ENCODE measurements around the gene P2RX6. TPM values are rescaled to one million over a fixed set of nuclear protein-coding genes. Genes with fewer than 3 reads are reported as not detected.
A peak's percentile ranks its signal among the peaks of the same experiment; 100 is the strongest.

P2RX6 gene
- total and polyA plus RNA-seq, 8 donors = 0.20 to 2.4 (median 1.8) TPM

DNA sequence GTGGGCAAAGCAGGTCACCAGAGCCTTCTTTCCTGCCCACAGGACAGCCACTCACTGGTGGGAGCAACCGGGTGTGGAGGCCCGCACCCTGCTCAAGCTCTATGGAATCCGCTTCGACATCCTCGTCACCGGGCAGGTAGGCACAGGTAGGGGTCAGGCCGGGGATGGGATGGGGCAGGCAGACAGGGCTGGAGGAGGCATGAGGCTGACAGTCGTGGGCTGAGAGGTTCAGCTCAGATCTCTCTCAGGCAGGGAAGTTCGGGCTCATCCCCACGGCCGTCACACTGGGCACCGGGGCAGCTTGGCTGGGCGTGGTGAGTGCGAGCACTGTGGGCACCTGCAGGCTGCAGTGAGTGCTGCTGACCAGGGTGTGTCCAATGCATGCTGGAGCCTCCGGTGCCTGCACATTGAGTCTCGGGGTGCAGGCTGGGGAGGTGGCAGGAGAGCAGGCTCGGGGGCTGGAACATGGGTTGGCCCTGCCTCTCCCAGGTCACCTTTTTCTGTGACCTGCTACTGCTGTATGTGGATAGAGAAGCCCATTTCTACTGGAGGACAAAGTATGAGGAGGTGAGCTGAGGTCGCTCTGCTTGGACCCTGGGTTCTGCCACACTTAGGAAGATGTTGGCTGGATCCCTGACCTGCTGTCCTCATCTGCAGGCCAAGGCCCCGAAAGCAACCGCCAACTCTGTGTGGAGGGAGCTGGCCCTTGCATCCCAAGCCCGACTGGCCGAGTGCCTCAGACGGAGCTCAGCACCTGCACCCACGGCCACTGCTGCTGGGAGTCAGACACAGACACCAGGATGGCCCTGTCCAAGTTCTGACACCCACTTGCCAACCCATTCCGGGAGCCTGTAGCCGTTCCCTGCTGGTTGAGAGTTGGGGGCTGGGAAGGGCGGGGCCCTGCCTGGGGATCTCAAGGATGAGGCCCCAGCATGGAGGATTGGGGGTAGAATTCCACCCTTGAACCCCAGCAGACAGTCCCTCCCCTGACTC is 11.1 kb downstream of the P2RX6 start:
- Histone ChIP-seq H3K27ac (no peak overlapping the region), H3K27me3 (peaks cover 0 to 24% of the 10 kb centered on the region in 2 donors), H3K36me3 (no peaks in the 10 kb centered on the region), H3K9me3 (no peaks in the 10 kb centered on the region), H3K4me1 (no peaks in the 10 kb centered on the region), H3K4me3 (no peak overlapping the region)
- ATAC-seq = no peak
- intact Hi-C loops (cut with DNase I) = no loop called here
- TF ChIP-seq, protein P1, sequence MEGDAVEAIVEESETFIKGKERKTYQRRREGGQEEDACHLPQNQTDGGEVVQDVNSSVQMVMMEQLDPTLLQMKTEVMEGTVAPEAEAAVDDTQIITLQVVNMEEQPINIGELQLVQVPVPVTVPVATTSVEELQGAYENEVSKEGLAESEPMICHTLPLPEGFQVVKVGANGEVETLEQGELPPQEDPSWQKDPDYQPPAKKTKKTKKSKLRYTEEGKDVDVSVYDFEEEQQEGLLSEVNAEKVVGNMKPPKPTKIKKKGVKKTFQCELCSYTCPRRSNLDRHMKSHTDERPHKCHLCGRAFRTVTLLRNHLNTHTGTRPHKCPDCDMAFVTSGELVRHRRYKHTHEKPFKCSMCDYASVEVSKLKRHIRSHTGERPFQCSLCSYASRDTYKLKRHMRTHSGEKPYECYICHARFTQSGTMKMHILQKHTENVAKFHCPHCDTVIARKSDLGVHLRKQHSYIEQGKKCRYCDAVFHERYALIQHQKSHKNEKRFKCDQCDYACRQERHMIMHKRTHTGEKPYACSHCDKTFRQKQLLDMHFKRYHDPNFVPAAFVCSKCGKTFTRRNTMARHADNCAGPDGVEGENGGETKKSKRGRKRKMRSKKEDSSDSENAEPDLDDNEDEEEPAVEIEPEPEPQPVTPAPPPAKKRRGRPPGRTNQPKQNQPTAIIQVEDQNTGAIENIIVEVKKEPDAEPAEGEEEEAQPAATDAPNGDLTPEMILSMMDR (IDR thresholded peaks at IDR 0.05) = no peak
- DNase-seq = peak in 1 of 4 donors; percentile 65

DNA sequence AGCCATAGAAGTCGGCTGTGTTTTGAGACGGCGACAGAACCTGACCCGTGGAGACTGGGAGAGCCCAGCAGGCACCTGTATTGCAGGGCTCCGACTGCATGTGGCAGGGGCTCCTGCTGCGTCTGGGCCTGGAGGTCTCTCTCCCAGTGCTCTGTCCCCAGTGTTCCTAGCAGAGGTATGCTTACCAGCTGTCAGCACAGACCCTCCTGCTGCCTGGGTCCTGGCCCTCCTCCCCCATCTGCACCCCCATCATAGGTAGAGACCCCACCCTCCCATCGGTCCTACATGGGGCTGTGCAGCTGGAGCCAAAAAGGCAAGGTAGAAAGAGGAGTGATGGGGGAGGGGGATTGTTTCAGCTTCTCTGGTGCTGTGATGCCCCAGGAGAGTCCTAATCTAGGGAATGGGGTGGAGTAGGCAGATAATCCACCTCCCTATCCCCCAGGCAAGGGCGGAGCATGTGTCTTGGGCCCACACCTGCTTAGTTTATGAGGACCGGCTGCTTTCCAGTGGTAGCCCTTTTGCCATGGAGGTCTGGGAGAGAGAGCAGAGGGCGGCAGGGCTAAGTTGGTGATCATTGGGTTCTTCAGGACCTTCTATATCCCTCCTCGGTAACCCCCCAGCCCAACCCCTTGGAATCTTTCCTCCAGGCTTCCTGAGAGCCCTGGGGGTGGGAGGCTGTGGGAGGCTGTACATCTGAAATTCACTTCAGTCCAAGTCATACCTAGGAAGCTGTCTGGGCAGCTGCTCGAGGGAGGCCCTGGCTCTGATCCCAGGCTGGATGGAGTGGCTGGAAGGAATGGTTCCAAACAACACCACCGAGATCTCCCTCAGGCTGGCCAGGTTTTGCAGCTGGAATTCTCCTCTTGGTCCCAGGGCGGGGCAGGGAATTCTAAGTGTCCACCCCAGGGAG is 12.1 kb downstream of the P2RX6 start:
- peaks cover 4 to 34% of the 10 kb centered on the region in 2 donors for H3K27me3 ChIP-seq
- H3K36me3 ChIP-seq = no peaks in the 10 kb centered on the region
- no peak overlapping the region for H3K4me3 ChIP-seq
- ATAC-seq (peak; percentile 84), DNase-seq (peak; percentile 22 to 69 (median 56))
- intact Hi-C loops (cut with DNase I) = no loop called here
- no peak overlapping the region for H3K27ac ChIP-seq
- TF ChIP-seq, protein P1 (IDR thresholded peaks at IDR 0.05) = no peak
- H3K9me3 ChIP-seq = no peaks in the 10 kb centered on the region
- H3K4me1 ChIP-seq = peaks cover 2% of the 10 kb centered on the region in 2 donors

DNA sequence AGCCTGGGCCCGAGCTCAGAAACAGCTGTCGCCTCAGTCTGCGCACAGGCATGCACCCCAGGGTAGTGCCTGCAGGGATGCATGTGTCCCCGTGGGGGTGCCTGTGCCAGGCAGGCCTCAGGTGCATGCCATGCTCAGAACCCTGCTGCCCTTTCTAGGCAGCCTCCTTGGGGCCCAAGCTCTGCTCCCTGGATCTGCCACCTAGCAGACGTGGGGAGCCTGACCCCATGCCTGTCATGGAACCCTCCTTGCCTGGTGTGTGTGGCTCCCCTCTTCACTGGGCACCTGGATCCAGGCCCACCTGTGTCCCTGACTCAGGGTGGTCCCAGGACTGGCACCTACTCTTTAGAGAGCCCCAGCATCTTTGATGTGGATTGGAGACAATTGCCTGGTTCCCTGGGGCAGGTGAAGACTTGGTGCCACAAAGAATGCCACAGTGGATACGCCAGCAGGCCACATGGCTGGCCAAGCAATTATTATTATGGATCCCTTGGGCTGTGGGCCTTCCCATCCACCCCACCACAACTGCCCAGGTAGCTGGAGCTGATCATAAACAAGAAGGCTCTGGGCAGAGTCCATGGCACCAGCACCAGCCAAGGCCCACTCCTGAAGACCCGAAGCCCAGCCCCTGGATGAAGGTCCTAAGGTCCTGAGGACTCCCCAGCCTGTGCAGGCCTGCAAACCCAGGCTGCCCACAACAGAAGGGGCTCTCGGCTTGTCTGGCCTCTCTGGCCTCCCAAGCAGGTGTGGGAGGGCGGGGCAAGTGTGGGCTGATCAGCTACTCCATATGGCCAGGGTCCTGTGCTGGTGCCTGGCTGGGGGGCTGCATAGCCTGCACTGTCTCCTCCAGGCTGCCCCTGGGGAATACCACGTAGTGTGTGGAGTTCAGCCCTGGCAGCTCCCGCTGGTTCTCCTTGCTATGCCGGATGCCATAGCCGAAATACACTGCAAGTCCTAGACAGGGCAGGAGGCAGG is 13.6 kb downstream of the P2RX6 start:
- TF ChIP-seq, protein P1 (IDR thresholded peaks at IDR 0.05) = no peak
- Histone ChIP-seq H3K4me1 (peaks cover 5 to 6% of the 10 kb centered on the region in 2 donors), H3K27me3 (peaks cover 4 to 49% of the 10 kb centered on the region in 2 donors), H3K36me3 (no peaks in the 10 kb centered on the region), H3K4me3 (no peak overlapping the region), H3K27ac (no peak overlapping the region), H3K9me3 (no peaks in the 10 kb centered on the region)
- DNase-seq = peak in 1 of 4 donors; percentile 66
- intact Hi-C loops (cut with DNase I) = no loop called here
- no peak for ATAC-seq

DNA sequence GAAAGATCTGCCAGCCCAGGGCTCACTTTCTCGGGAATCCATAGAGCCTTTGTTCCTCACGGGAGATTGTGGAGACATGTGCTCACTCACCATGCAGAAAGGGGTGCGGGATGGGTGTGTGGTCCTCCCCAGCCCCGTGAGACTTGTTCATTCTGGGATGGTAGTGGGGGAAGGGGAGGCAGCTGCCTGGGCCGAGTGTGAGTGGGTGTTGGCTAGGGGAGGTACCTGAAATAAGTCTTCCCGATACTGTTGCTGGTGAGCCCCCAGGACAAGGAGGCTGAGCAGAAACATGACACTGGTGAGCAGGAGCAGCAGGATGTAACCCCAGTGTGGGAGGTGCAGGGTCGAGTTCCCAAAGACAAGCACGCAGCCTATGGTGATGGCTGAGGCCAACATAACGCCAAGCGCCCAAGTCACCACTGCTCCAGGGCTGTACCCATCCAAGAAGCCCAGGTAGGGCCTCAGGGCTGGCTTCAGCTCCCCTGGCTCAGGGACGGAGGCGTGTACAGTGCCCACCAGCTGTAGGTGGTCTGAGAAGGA is 14.6 kb downstream of the P2RX6 start:
- intact Hi-C loops (cut with DNase I) = no loop called here
- peaks cover 4 to 52% of the 10 kb centered on the region in 2 donors for H3K27me3 ChIP-seq
- TF ChIP-seq, protein P1 (IDR thresholded peaks at IDR 0.05) = no peak

More for the DNA sequence above, 14.6 kb downstream of the P2RX6 start:
- no peak overlapping the region for H3K4me3 ChIP-seq
- H3K4me1 ChIP-seq = peaks cover 5 to 6% of the 10 kb centered on the region in 2 donors
- no peaks in the 10 kb centered on the region for H3K9me3 ChIP-seq
- no peak for DNase-seq
- H3K36me3 ChIP-seq = no peaks in the 10 kb centered on the region
- no peak overlapping the region for H3K27ac ChIP-seq
- ATAC-seq = no peak

All from left lung (tissue), 10 donors.